Adipocyte (in vitro differentiated cells): ENCODE results near the gene APOBEC3F.
A peak's percentile ranks its signal among the peaks of the same experiment; 100 is the strongest.
"Not testable (repeated sequence)": the region's sequence is repeated elsewhere in the genome, so short reads cannot be mapped to it uniquely, and the experiment has no call there.

Experiments used
- DNase-seq: peaks from one replicate; pipeline ENCODE4 v3.0.0-alpha.2; 2015; ENCODE audit warnings: low read depth
- H3K27me3 ChIP-seq: replicated peaks from 2 replicates; pipeline ENCODE4 v1.7.0; 2013; ENCODE audit warnings: mild to moderate bottlenecking, low read length, moderate library complexity; ENCODE audit not compliant: control insufficient read depth, insufficient read depth
- H3K36me3 ChIP-seq: 2 replicates; pipeline ENCODE4 v1.7.0; 2013; ENCODE audit warnings: low read length, mild to moderate bottlenecking, moderate library complexity; ENCODE audit not compliant: control insufficient read depth, insufficient read depth, severe bottlenecking
- H3K4me1 ChIP-seq: 2 replicates; pipeline ENCODE4 v1.7.0; 2013; ENCODE audit warnings: mild to moderate bottlenecking, low read length, moderate library complexity; ENCODE audit not compliant: control insufficient read depth, insufficient read depth
- H3K4me3 ChIP-seq: 2 replicates; pipeline ENCODE4 v1.7.0; 2013; ENCODE audit warnings: mild to moderate bottlenecking, low read length, moderate library complexity
- H3K9ac ChIP-seq: 2 replicates; pipeline ENCODE4 v1.7.0; 2013; ENCODE audit warnings: mild to moderate bottlenecking, low read length, moderate library complexity
- H3K9me3 ChIP-seq: 2 replicates; pipeline ENCODE4 v1.7.0; 2013; ENCODE audit warnings: mild to moderate bottlenecking, low read length, moderate library complexity; ENCODE audit not compliant: control insufficient read depth

The APOBEC3F gene

GRCh38 chr22:39029227-39029626 is 11.4 kb upstream of the APOBEC3F start:
- Histone ChIP-seq H3K9me3 (no peaks in the 10 kb centered on the region), H3K36me3 (no peaks in the 10 kb centered on the region), H3K9ac (no peak overlapping the region), H3K4me3 (no peak overlapping the region), H3K4me1 (no peaks in the 10 kb centered on the region), H3K27me3 (no peaks in the 10 kb centered on the region)
- DNase-seq = no peak

GRCh38 chr22:39030705-39031104 is 10.0 kb upstream of the APOBEC3F start:
- DNase-seq = no peak
- Histone ChIP-seq H3K27me3 (no peaks in the 10 kb centered on the region), H3K4me1 (no peaks in the 10 kb centered on the region), H3K9me3 (no peaks in the 10 kb centered on the region), H3K4me3 (no peak overlapping the region), H3K9ac (no peak overlapping the region), H3K36me3 (no peaks in the 10 kb centered on the region)

- not testable (repeated sequence) for H3K4me1 ChIP-seq, H3K4me3 ChIP-seq, DNase-seq, H3K36me3 ChIP-seq, H3K27me3 ChIP-seq, H3K9ac ChIP-seq, H3K9me3 ChIP-seq
Observed at GRCh38 chr22:39031434-39032295, 9.0 kb upstream of the APOBEC3F start.

- not testable (repeated sequence) for H3K9me3 ChIP-seq
Observed at GRCh38 chr22:39037071-39037470, 3.6 kb upstream of the APOBEC3F start.

GRCh38 chr22:39039306-39040126 is 1.1 kb upstream of the APOBEC3F start:
- Histone ChIP-seq H3K4me3 (no peak overlapping the region), H3K27me3 (no peaks in the 10 kb centered on the region), H3K36me3 (no peaks in the 10 kb centered on the region), H3K4me1 (no peaks in the 10 kb centered on the region), H3K9me3 (no peaks in the 10 kb centered on the region), H3K9ac (no peak overlapping the region)
- DNase-seq = no peak

More at GRCh38 chr22:39037071-39037470, 3.6 kb upstream of the APOBEC3F start:
- not testable (repeated sequence) for H3K4me3 ChIP-seq, H3K4me1 ChIP-seq, H3K36me3 ChIP-seq, DNase-seq, H3K9ac ChIP-seq, H3K27me3 ChIP-seq

- H3K27me3 ChIP-seq, H3K4me1 ChIP-seq, H3K9me3 ChIP-seq, H3K36me3 ChIP-seq, DNase-seq, H3K9ac ChIP-seq: not testable (repeated sequence)
- H3K4me3 ChIP-seq = peak overlapping the region; percentile 80
Observed at GRCh38 chr22:39040155-39040537, 518 bp upstream of the APOBEC3F start.

GRCh38 chr22:39041908-39042307 is 1.2 kb downstream of the APOBEC3F start:
- Histone ChIP-seq H3K27me3 (no peaks in the 10 kb centered on the region), H3K9me3 (no peaks in the 10 kb centered on the region), H3K4me3 (no peak overlapping the region)

GRCh38 chr22:39043063-39043462 is 2.4 kb downstream of the APOBEC3F start:
- not testable (repeated sequence) for H3K9me3 ChIP-seq, H3K9ac ChIP-seq, H3K4me3 ChIP-seq, H3K27me3 ChIP-seq, DNase-seq, H3K36me3 ChIP-seq, H3K4me1 ChIP-seq

More at GRCh38 chr22:39041908-39042307, 1.2 kb downstream of the APOBEC3F start:
- Histone ChIP-seq H3K4me1 (no peaks in the 10 kb centered on the region), H3K36me3 (no peaks in the 10 kb centered on the region), H3K9ac (no peak overlapping the region)
- no peak for DNase-seq

GRCh38 chr22:39045136-39045535 is 4.5 kb downstream of the APOBEC3F start:
- DNase-seq, H3K9me3 ChIP-seq, H3K4me1 ChIP-seq: not testable (repeated sequence)

GRCh38 chr22:39049486-39049885 is 8.8 kb downstream of the APOBEC3F start:
- DNase-seq, H3K4me1 ChIP-seq, H3K36me3 ChIP-seq: not testable (repeated sequence)

More at GRCh38 chr22:39045136-39045535, 4.5 kb downstream of the APOBEC3F start:
- H3K27me3 ChIP-seq, H3K36me3 ChIP-seq, H3K9ac ChIP-seq, H3K4me3 ChIP-seq: not testable (repeated sequence)

GRCh38 chr22:39051844-39052495 is 11.3 kb downstream of the APOBEC3F start:
- not testable (repeated sequence) for H3K4me1 ChIP-seq, H3K9me3 ChIP-seq, H3K36me3 ChIP-seq, H3K4me3 ChIP-seq, H3K27me3 ChIP-seq, DNase-seq, H3K9ac ChIP-seq

More at GRCh38 chr22:39049486-39049885, 8.8 kb downstream of the APOBEC3F start:
- H3K27me3 ChIP-seq, H3K9me3 ChIP-seq, H3K9ac ChIP-seq, H3K4me3 ChIP-seq: not testable (repeated sequence)
